NCI-H748 treated with DMSO at 0.1 percent for 48 hours (cell line): Measurements from ENCODE around the gene LRRC27.
"Not testable (repeated sequence)": the region's sequence is repeated elsewhere in the genome, so short reads cannot be mapped to it uniquely, and the experiment has no call there.

Experiments
- DNase-seq: peaks from one replicate; lab custom pipeline; 2025; lab: John Stamatoyannopoulos, UW

LRRC27 gene

DNA sequence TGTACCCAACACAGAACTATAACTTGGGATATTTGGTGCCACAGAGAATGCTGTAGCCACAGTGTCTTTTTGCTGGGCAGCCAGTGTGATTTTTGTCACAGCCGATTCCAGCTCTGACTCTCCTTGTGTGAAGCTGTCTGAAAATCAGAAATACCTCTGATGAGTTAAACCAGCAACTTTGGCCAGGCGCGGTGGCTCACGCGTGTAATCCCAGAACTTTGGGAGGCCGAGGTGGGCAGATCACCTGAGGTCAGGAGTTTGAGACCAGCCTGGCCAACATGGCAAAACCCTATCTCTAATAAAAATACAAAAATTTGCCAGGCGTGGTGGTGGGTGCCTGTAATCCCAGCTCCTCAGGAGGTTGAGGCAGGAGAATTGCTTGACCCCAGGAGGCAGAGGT, 5.9 kb downstream of the LRRC27 start:
- DNase-seq = not testable (repeated sequence)

DNA sequence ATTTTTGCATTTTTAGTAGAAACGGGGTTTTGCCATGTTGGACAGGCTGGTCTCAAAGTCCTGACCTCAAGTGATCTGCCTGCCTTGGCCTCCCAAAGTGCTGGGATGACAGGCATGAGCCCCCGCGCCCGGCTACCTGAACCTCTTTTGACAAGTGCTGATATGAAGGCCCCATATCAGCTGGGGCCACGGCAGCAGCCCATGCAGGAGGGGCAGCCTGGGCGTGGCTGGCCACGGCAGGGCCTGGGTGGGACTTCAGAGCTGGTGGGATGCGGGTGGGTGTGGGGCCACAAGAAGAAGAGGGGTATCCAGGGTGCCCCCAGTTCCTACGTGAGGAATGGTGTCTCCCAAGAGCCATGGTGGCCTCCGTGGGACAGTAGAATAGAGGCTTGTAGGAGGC, 6.9 kb downstream of the LRRC27 start:
- DNase-seq = no peak

GRCh38 chr10:132339276-132339675, 7.3 kb downstream of the LRRC27 start:
- DNase-seq = no peak

GRCh38 chr10:132341017-132341416, 9.0 kb downstream of the LRRC27 start:
- no peak for DNase-seq

- DNase-seq = no peak
These were observed 9.8 kb downstream of the LRRC27 start for GRCh38 chr10:132341781-132342180.

- no peak for DNase-seq
These were observed 10.6 kb downstream of the LRRC27 start for GRCh38 chr10:132342553-132342952.

- no peak for DNase-seq
These were observed 12.4 kb downstream of the LRRC27 start for GRCh38 chr10:132344386-132344785.

GRCh38 chr10:132345345-132345744, 13.4 kb downstream of the LRRC27 start:
- DNase-seq = no peak

DNA sequence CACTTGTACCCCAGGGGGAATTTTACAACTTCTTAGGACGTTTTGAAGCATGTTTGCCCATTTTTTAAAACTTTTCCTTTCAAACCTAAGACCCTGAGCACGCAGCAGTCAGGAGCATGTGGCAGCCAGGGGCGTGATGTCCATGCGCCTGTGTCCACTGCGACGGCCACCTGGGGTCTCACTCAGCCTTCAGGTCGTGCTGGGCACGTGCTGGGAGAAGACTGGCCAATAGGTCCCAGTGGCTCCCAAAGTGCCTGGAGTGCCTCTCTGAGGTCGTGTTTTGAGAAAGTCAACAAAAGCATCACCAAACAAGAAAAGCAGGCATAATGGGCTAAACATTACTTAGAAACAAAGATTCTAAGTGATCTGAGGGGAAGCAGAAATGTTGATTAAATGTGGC, 14.8 kb downstream of the LRRC27 start:
- DNase-seq = no peak

- DNase-seq = no peak
These were observed 15.4 kb downstream of the LRRC27 start for GRCh38 chr10:132347211-132347930.

DNA sequence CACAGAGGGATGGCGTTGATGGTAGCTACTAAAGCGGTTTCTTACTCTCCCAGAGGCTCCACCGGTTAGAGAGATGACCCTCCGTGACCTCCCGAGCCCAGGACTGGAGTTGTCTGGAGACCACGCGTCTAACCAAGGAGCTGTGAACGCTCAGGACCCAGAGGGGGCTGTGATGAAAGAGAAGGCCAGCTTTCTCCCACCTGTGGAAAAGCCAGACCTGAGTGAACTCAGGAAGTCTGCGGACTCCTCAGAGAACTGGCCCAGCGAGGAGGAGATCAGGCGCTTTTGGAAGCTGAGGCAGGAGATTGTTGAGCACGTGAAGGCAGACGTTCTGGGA, 15.9 kb downstream of the LRRC27 start:
- DNase-seq = no peak

- DNase-seq = no peak
These were observed 17.8 kb downstream of the LRRC27 start for GRCh38 chr10:132349766-132350165.

DNA sequence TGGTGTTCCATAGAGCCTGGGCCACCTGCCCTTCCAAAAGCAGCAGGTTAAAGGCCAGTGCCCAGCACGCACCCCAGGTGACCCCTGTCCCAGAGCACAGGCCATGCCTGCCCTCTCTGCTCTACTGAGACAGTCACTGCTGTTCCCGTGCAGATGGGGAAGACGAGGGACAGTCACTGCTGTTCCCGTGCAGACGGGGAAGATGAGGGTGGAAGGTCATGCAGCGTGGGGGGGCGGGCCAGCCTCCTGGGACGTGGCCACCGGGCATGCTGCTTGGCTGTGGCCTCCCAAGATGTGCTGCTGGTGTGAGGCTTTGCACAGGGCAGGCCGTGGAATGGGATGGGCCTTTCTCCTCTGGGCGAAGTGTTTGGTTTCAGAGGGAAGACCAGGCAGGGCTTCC, 18.4 kb downstream of the LRRC27 start:
- DNase-seq = no peak

DNA sequence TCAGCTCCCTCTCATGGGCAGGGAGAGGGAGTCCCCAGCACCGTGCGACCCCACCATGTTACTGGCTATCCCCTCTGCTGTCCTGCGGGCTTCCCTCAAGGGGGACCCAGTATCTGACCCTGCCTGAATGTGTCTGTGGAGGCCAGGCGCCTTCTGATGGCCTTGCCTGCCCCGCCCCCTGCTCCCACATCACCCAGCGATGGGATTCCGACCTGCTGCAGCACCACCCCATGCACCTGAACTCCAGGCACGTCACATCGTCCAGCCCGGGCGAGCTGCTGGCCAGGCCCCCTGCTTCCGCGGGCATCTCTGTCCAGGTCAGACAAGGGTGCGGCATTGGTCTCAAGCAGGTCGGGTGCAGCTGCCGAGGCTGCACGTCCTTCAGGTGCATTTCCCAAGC, 19.0 kb downstream of the LRRC27 start:
- DNase-seq = no peak

GRCh38 chr10:132351611-132352010, 19.6 kb downstream of the LRRC27 start:
- no peak for DNase-seq

DNA sequence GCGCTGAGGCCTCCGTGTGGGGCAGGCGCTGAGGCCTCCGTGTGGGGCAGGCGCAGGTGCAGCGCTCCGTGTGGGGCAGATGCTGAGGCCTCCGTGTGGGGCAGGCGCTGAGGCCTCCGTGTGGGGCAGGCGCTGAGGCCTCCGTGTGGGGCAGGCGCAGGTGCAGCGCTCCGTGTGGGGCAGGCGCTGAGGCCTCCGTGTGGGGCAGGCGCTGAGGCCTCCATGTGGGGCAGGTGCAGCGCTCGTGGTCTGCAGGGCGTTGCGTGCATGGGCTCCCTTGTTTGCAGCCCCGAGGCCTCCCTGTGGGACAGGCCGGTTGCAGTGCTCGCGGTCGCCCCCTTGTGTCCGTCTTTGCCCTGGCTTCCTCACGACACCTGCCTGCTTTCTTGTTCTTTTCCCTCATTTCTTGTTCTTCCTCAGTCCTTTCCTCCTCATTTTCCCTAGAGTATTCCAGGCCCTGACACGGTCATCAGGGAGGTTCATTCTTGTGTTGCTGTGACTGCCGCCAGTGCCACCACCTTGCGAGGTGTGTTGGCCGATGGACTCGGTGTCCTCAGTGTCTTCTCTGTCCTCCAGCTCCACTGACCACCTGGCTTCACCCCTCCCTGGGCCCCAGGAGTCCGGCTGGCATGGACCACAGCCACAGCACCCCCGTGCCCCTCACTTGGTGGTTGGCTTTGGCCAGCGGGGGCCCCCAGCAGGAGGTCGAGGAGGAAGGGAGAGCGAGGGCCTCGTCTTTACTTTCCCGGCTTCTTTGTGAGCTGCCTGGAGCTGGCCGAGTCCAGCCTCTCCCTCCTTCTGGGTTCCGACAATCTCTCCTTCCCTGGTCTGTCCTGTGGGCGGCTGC, 20.7 kb downstream of the LRRC27 start:
- not testable (repeated sequence) for DNase-seq

- no peak for DNase-seq
These were observed 21.7 kb downstream of the LRRC27 start for GRCh38 chr10:132353456-132354355.

DNA sequence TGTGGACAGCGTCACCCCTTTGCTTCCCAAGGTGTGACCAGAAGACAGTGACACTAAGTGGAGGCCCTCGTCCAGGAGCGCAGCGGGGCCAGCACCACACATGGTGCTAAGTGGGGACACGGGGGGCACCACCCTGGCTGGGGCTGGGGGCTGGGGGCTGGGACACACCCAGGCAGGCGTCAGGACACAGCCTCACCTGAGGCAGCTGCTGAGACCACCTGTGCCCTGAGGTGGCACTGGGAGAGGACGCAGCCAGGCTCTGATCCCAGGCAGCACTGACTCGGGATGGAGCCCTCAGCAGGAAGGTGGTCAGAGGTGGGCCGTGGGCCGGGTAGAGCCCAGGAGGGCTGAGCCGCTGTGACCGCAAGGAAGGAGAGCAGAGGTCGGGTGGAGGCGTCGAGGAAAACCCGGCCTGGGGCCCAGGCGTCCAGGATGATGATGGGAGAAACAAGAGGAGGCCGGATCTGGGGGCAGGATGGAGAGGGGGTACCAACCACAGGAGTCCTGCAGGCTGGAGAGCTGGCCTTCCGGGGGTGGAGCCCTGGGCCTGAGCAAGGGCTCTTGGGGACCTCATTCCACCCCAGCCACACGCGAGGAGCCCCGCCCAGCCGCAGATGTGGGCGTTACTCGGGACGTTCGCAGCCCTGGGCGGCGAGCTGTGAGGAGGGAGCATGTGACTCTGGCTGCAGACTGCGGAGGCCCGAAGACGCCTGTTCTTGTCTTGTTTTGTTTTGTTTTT, 22.5 kb downstream of the LRRC27 start:
- no peak for DNase-seq

DNA sequence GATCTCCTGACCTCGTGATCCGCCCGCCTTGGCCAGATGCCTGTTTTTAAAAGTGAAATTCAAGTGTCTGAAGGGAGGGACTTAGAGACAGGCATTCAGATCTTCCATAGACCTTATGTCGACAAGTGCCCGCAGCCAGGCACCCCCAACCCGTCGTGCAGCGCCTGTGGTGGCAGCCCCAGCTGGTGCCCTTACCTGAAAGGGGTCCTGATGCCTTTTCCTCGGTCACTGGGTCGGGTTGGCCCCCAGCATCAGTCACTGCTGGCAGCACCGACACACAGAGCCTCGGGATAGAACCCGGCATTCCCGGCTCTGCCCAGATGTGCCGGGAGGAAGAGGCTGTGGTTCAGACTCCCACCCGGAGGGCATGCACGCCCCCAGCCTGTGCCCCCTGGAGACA, 23.3 kb downstream of the LRRC27 start:
- no peak for DNase-seq

DNA sequence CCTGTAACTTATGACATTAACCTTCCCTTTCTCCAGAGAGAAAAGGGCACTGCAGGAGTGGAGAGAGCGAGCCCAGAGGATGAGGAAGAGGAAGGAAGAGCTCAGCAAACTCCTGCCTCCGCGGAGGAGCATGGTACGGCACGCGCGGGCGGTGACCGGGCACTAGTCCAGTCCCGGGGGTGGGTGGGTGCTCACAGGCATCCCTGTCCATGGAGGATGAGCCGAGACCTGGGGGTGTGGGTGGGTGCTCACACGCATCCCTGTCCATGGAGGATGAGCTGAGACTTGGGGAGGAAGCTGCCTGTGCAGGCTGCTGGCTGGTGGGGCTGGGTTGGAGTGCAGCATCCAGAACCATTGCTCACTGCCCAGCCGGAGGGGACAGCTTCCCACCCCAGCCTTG, 23.8 kb downstream of the LRRC27 start:
- no peak for DNase-seq

GRCh38 chr10:132356621-132357195, 24.7 kb downstream of the LRRC27 start:
- DNase-seq = no peak
